Right atrium auricular region (tissue), 2 donors: ENCODE results near the gene ERGIC1. TPM values are rescaled to one million over a fixed set of nuclear protein-coding genes. Genes with fewer than 3 reads are reported as not detected.

Experiments
- DNase-seq: peaks from one replicate; pipeline ENCODE4 v3.0.0-alpha.2; 2019; ENCODE audit warnings: low spot score
- H3K27ac ChIP-seq, 2 donors: fragments of 200-600 bp; sonication (generic); 1 replicate in 1 of 2; 2 replicates in 1 of 2; pipeline ENCODE4 v1.5.1; 2016 to 2019
- H3K27me3 ChIP-seq, 2 donors: fragments of 200-600 bp; sonication (generic); one replicate each; pipeline versions ENCODE4 v1.5.1 to v1.6.0; 2017 to 2019
- H3K36me3 ChIP-seq: fragments of 200-600 bp; sonication (generic); one replicate; pipeline ENCODE4 v1.5.1; 2016
- H3K4me1 ChIP-seq, 2 donors: fragments of 200-600 bp; sonication (generic); one replicate each; pipeline versions ENCODE4 v1.5.1 to v1.6.0; 2017 to 2019
- H3K4me3 ChIP-seq, 2 donors: fragments of 200-600 bp; sonication (generic); 1 replicate in 1 of 2; 2 replicates in 1 of 2; pipeline ENCODE4 v1.5.1; 2017 to 2019; ENCODE audit warnings: mild to moderate bottlenecking in 1 of 2, moderate library complexity in 1 of 2
- H3K9me3 ChIP-seq, 2 donors: fragments of 200-600 bp; sonication (generic); one replicate each; pipeline ENCODE4 v1.5.1; 2019
- total RNA-seq, 2 donors: library from RNA; depleted of rRNA; stranded (reverse); fragments of >200 nt; gene quantifications; one replicate each; pipeline ENCODE4 v1.1.0, GENCODE V29; 2016
- TF ChIP-seq, protein P1 (sequence below), 2 donors: fragments of 200-600 bp; sonication (generic); IDR thresholded peaks; one replicate each; pipeline ENCODE4 v1.5.1; 2019; ENCODE audit warnings: antibody characterized with exemption in 2 of 2

Gene ERGIC1
- total RNA-seq, 2 donors from 2014 or later = 70.7 to 113 TPM

DNA sequence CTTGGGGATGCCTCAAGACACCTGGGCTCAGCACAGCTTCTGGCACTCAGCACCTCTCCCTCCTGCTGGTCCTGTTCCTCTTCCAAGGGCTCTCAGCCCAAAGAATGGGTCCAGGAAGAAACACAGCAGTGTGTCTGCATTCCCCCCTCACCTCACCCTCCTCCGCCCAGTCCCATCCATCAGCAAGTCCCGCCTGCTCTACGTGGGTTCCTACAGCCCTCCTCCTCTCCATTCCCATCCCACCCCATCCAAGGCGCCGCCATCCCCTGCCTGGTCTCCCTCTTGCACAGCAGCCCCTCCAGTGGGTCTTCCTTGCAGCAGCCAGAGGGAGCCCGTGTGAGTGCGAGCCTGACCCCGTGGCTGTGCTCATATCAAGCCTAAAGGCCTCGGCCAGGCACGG is 72.8 kb downstream of the ERGIC1 start:
- Histone ChIP-seq H3K27me3 (no peaks in the 10 kb centered on the region), H3K4me1 (peaks cover 0 to 61% of the 10 kb centered on the region in 2 donors), H3K27ac (peak overlapping the region; percentile 85 to 89), H3K9me3 (no peaks in the 10 kb centered on the region), H3K4me3 (no peak overlapping the region), H3K36me3 (no peaks in the 10 kb centered on the region)
- TF ChIP-seq, protein P1, sequence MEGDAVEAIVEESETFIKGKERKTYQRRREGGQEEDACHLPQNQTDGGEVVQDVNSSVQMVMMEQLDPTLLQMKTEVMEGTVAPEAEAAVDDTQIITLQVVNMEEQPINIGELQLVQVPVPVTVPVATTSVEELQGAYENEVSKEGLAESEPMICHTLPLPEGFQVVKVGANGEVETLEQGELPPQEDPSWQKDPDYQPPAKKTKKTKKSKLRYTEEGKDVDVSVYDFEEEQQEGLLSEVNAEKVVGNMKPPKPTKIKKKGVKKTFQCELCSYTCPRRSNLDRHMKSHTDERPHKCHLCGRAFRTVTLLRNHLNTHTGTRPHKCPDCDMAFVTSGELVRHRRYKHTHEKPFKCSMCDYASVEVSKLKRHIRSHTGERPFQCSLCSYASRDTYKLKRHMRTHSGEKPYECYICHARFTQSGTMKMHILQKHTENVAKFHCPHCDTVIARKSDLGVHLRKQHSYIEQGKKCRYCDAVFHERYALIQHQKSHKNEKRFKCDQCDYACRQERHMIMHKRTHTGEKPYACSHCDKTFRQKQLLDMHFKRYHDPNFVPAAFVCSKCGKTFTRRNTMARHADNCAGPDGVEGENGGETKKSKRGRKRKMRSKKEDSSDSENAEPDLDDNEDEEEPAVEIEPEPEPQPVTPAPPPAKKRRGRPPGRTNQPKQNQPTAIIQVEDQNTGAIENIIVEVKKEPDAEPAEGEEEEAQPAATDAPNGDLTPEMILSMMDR (IDR thresholded peaks at IDR 0.05) = no peak
- no peak for DNase-seq

DNA sequence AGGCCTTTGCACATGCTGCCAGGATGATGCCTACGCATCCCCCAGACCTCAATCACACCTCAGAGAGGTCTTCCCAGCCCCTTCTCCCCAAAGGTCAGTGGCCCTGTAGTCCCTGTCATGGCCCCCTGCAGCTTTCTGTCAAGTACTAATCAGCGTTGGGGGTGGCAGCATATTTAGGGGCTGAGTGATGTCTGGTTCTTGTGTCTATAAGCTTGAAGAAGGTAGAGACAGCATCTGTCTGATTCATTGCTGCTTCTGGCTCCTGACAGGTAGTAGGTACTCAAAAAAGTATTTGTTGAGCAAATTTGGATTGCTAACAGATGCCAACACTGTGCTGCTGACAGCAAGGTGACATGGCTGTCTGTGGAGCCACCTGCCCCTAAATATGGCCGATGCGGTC is 73.6 kb downstream of the ERGIC1 start:
- no peaks in the 10 kb centered on the region for H3K27me3 ChIP-seq
- H3K4me3 ChIP-seq = no peak overlapping the region
- DNase-seq = no peak
- H3K36me3 ChIP-seq = no peaks in the 10 kb centered on the region
- H3K27ac ChIP-seq = no peak overlapping the region
- TF ChIP-seq, protein P1 (IDR thresholded peaks at IDR 0.05) = no peak
- H3K9me3 ChIP-seq = no peaks in the 10 kb centered on the region
- peaks cover 0 to 61% of the 10 kb centered on the region in 2 donors for H3K4me1 ChIP-seq

DNA sequence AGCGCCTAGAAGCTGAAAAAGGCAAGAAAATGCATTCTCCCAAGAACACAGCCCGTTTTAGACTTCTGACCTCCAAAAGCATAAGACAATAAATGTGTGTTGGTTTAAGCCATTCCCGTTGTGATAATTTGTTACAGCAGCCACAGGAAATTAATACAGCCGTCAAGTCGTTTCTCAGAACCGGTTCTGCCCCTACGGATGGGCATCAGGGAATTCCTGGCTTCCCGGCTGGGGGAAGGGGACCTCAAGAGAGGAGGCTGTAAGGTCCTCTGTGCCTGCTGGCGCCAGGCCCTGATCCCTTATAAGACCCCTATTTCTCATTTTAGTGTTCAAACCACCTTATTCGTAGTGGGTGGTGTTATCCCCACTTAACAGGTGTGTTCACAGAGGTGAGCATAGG is 74.6 kb downstream of the ERGIC1 start:
- H3K4me3 ChIP-seq = no peak overlapping the region
- no peak for DNase-seq
- TF ChIP-seq, protein P1 (IDR thresholded peaks at IDR 0.05) = no peak
- no peak overlapping the region for H3K27ac ChIP-seq
- H3K9me3 ChIP-seq = no peaks in the 10 kb centered on the region
- H3K4me1 ChIP-seq = peaks cover 0 to 61% of the 10 kb centered on the region in 2 donors
- no peaks in the 10 kb centered on the region for H3K36me3 ChIP-seq
- H3K27me3 ChIP-seq = no peaks in the 10 kb centered on the region

DNA sequence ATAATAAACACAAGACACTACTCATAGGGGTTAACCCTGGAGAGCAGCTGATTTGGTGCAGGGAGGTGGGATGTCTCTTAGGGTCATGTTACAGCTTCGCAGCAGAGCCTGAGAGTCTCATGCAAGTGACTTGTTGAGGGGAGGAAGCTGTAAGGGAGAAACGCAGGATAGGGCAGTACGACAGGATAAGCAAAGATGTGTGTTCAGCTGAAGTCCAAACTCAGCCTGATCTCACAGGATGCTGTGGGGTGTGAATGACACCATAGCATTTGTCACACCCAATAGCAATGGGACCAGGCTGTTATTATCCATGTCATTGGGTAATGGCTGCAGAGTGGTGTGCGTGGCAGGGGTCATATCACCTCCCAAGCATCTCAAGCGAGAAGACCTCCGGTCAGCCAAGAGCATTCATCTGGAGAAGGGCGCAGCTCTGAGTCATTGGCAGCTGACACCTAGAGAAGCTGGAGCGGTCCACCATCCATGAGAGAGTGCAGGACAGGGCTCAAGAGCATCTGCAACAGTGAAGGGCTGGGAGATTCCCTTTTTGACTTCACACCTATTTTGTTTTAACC is 76.0 kb downstream of the ERGIC1 start:
- Histone ChIP-seq H3K36me3 (peaks cover 8% of the 10 kb centered on the region), H3K4me3 (no peak overlapping the region), H3K9me3 (no peaks in the 10 kb centered on the region), H3K27me3 (no peaks in the 10 kb centered on the region), H3K4me1 (peaks cover 0 to 48% of the 10 kb centered on the region in 2 donors), H3K27ac (peak overlapping the region; percentile 35 to 66)
- TF ChIP-seq, protein P1 (IDR thresholded peaks at IDR 0.05) = no peak
- peak; percentile 78 for DNase-seq

DNA sequence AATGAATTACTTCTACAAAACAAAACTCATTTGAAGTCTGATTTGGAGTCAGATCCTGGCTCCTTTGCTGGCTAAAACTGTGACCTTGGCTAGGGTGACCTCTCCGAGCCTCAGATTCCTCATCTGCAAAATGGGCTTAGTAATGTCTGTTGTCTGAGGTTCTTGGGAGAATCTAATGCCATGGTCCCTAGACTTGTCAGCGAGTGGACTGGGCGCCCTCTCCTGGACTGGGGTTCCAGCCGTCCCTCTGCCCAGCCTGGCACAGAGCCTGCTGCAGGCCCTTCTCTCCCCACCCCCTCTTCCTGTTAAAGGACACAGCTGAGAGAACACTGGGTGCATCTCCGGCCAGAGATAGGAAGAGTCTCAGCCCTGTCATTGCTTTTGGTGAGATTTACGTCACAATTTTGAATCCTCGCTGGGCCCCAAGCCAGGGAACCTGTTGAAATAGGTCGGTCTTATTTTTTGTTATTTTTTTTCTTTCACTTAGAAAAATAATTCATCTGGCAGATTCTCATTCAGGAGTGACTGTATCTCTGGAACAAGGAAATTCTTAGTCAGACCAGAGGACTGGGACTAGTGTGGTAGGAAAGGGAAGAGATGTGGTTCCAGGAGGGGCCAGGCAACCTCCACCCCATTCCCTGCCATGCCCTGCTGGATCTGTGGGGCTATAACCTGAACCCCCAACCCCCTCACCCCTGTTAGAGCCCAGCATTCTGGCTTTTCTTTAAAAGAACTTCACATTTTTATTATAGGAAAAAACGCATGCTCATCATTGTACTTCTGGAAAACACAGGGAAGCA is 77.0 kb downstream of the ERGIC1 start:
- H3K9me3 ChIP-seq = no peaks in the 10 kb centered on the region
- peak; percentile 94 for DNase-seq
- H3K36me3 ChIP-seq = peaks cover 18% of the 10 kb centered on the region
- no peaks in the 10 kb centered on the region for H3K27me3 ChIP-seq
- TF ChIP-seq, protein P1 (IDR thresholded peaks at IDR 0.05) = peak in 1 of 2 donors; percentile 52
- H3K27ac ChIP-seq = peak overlapping the region; percentile 66 to 68
- no peak overlapping the region for H3K4me3 ChIP-seq
- peaks cover 0 to 38% of the 10 kb centered on the region in 2 donors for H3K4me1 ChIP-seq
